ENCODE measurements around the gene SNORC.
A peak's percentile ranks its signal among the peaks of the same experiment; 100 is the strongest.
"Not testable (repeated sequence)": the region's sequence is repeated elsewhere in the genome, so short reads cannot be mapped to it uniquely, and the experiment has no call there.

The SNORC gene

DNA sequence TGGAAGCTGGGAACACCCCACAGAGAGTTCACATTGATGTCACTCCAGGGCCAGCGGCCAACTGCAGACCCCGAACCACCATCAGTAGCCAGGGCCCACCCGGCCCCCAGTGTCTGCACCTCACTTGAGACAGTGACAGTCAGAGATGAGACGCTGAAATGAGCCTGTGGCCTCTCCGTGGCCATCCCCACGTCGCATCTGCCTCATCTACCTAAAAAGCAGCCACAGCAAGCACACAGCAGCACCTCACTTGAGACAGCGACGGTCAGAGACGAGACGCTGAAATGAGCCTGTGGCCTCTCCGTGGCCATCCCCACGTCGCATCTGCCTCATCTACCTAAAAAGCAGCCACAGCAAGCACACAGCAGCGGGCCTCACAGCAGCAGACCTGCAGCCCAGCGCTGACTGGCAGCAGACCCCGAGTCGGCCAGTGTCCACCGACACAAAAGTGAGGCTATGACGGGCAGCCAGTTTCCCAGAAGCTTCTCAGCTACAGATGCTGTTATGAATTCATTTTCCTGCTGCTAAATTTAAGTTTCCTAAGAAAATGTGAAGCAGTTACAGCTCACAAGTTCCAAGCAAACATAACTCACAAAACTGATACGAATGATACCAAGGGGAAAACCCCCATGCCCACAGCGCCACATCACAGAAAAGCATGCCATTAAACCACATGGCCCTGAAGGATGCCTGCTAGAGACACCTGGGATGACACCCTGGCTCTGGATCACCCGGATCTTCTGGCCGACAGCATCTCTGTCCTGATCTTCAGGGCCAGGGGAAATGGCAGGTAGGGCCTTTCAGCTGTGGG is 27.7 kb downstream of the SNORC start:
- no peak for DNase-seq

DNA sequence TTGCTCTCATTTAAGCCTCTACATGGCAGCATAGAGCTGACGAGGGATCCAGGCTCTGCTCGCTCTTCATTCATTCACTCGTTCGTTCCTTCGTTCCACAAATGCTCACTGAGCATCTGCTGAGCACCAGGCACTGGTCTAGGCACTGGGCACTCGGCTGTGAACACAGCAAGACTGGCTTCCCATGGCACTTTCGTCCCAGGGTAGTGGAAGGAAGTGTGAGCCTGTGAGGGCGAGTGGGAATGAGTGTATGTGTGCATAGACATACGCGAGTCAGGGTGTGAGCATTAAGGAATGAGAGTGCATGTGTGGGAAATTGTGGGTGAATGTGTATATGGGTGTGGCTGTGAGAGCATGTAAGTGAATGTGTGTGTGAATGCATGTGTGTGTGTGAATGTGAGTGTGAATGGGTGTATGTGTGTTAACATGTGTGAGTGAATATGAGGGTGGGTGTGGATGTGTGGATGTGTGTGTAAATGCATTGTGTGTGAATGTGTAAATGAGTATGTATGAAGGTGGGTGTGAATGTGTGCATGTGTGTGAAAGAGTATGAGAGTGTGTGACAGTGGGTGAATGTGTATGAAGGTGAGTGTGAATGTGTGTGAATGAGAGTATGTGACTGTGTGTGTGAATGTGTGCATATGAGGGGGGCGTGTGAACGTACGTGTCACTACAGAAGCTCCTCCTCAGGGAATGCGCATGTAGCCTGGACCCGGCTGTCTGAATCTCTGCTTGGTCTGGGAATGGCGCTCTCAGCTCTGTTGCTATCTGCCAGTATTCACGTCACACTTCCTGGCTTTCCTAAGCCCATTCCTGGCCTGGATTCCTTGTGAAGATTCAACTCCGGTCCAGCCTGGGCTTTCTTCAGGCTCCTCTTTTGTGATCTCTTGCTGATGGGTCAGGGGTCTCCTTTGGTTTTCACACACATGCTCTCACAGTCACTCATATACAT is 28.8 kb downstream of the SNORC start:
- DNase-seq = peak; percentile 57

DNA sequence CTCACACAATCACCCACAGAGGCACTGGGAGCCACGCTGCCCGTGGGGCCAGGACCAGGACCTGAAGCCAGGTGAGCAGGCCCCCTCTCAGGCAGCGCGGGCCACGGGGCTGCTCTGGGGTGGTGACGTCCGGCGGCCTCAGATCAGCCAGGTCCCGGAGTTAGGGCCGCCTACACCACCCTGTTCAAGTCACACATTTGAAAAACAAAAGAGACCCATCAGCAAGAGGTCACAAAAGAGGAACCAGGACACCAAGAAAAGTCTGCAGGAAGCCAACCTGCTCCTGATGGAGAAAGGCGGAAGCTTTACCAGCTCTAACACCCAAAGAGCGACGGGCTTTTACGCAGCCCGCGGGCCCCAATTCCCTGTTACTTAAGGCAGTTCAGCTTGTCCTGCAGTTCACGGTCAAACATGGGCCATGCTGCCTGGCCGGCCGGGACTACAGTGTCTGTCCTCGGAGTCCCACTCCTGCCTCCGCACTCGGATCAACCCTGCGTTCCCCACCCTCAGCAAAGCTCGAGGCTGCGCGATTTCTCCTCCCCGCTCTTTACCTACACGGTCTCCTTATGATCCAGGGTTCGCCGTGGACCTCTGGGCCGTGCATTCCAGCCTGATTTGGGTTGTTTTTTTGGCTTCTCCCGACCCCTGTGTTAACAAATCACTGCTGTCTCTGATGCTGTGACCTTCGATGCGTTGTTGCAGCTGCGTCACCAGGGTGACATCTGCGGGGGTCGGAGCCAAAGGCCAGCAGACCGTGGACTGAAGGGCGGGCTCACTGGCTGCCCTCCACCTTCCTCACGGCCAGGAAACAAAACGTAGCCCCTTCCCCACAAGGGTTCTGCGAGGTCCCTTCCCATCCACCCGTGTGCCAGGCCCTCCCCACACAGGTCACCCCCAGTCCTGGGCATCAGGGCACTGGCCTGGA is 31.0 kb downstream of the SNORC start:
- no peak for DNase-seq

DNA sequence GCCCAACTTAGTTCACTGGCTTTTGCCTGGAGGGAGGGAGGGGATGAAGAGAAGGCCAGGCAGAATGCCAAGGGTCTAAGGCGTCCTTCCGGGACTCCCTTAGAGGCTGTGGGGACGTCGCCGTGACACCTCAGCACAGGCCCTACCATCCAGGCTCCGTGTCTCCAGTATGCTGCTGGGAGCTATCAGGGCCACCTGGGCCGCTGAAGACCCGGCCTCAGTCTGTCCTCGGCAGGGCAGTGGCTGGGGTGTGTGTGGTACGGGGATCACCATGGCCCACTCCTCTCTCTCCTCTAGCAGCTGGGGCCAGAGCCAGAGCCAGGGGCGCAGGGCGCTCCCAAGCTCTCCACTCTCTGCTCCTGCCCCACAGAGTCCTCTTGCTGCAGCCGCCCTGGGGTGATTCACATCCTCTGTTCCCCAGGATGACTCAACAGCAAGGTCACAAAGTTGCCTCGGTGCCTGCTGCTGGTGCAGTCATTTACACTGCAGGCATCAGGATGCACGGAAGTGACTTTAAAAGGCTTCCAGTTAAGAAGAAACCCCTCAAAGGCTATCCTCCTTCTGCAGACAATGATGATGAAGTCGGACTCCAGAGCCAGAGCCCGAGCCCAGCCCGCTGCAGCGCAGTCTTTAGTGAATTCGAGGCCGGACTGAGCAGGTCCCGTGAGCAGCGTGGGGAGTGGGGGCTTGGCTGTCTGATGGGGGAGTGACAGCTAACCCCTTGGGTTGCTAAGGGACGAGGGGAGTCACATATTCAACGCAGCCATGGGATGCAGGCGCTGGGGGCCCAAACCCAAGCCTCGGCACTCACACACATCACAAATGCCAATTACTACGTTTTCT is 31.9 kb downstream of the SNORC start:
- DNase-seq = peak; percentile 88

DNA sequence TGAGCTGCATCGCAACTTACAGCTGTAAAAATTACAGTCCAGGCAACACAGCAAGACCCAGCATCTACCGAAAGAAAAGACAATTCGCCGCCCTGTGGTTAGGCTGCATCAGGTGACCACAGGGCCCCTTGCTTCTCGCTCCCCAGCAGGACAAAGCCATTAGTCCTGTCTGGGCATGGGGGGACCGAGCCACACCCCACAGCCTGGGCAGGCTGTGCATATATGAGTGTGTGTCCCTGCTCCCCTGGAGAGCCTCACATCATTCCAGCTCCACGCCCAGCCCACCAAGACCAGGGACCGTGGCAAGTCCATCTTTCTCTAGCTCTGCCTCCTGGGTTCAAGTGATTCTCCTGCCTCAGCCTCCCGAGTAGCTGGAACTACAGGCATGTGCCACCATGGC is 33.9 kb downstream of the SNORC start:
- DNase-seq = no peak

DNA sequence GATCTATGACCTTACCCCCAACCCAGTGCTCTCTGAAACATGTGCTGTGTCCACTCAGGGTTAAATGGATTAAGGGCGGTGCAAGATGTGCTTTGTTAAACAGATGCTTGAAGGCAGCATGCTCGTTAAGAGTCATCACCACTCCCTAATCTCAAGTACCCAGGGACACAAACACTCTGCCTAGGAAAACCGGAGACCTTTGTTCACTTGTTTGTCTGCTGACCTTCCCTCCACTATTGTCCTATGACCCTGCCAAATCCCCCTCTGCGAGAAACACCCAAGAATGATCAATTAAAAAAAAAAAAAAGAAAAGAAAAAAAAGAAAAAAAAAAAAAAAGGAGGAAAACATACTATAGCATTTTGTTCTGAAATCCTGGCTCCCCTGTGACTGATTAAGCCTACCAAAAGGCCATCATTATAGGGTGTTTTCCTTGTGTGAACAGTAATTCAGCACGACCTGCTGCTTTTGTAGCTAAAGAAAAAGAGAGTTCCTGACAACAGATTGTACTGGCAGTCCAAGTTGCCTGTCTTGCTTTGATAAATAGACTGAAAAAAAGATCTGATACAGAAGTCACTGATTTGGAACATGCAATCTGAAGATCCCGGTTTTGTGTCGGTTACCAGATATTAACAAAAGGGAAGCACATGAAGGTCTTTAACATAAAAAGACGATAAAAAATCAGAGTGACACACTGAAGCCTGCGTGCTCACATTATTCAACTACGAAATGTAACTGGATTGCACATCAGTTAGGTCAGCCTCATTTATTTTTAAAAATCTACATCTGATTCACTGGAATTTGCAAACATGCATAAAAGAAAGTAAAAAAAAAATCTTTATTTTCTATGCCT is 37.0 kb downstream of the SNORC start:
- not testable (repeated sequence) for DNase-seq

DNA sequence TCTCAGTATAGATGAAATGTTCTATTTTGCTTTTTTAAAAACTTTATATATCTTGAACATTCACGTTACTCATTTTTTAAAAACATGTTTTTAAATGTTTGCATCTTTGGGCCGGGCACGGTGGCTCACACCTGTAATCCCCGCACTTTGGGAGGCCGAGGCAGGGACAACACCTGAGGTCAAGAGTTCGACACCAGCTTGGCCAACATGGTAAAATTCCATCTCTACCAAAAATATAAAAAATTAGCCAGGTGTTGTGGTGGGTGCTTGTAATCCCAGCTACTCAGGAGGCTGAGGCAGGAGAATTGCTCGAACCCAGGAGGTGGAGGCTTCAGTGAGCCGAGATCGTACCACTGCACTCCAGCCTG is 37.6 kb downstream of the SNORC start:
- DNase-seq = not testable (repeated sequence)

DNA sequence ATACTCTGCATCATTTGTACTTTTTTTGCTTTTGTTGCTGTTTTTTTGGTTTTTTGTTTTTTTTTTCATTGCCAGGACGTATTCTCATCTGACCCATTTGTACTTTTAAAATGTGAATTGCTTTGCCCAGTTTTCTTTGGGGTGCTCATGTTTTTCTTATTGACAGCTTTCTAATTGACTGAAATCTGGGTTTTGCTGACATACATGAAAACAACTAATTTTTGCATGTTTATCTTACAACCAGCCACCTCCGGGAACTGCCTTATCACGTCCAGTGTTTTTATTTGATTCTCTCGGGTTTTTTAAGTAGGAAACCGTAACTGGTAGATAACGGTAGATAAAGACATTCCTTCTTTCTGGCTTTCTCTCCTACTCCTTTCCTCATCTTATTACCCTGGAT is 38.6 kb downstream of the SNORC start:
- no peak for DNase-seq

DNA sequence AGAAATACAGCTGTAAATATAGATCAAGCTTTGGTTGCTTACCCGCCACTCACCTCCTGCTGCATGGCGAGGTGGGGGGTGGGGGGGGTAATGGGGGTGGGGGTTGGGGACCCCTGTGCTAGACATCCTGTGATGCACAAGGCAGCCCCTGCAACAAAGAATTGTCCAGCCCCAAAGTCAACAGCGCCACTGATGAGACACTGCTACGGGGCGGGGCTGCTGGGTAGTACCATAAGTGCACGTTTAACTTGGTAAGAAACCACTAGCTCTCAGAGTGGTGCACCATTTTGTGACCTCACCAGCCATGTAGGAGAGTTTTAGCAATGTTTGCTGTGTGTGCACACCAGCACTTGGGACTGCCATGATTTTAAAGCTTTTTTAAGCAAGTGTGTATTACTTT is 40.3 kb downstream of the SNORC start:
- DNase-seq = no peak

DNA sequence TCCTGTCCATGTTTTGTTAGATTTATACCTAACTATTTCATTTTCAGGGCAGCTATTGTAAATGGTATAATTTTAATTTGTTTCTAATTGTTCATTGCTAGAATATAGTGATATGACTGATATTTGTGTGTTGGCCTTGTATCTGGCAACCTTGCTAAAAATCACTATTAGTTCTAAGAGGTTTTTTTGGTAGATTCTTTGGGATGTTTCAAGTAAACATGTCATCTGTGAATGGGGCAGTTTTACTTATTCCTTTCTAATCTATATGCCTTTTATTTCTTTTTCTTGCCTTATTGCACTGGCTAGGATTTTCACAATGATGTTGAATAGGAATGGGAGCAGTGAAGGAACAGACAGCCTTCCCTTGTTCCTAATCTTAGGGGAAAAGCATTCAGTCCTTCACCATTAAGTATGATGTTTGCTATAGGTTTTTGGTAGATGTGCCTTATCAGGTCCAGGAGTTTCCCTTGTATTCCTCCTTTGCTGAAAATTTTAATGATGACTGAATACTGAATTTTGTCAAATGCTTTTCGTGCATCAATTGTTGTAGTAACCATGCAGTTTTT is 41.7 kb downstream of the SNORC start:
- no peak for DNase-seq

DNA sequence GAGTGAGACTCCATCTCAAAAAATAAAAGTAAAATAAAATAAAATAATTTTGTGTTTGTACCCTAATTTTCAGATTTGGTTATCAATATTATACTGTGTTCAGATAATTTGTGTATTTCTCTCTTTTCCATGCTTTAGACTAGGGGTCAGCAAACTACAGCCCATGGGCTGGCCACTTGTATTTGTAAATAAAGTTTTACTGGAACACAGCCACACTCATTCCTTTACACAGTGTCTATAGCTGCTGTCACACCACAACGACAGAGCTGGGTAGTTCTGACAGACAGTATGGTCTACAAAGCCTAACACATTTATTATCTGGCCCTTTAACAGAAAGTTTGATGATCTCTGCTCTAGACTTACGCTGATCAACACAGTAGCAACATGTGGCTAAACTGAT is 43.8 kb downstream of the SNORC start:
- no peak for DNase-seq

DNA sequence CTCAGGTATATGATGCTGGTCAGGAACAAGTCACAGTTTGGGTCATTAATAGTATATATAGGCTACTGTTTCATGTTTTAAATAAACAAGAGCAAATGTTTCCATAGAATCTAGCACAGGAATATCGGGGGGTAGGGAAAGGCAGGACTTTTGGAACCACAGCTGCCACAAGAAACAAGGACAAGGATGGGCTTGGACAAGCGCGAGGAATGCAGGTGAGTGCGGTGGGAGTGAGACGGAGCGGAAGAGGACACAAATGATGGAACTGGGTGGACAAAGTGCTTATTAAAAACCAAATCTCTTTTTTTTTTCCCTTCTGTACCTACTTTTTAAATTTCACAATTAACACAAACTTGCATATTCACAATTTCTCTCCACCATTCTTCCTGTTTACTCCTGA is 49.1 kb downstream of the SNORC start:
- DNase-seq = no peak

DNA sequence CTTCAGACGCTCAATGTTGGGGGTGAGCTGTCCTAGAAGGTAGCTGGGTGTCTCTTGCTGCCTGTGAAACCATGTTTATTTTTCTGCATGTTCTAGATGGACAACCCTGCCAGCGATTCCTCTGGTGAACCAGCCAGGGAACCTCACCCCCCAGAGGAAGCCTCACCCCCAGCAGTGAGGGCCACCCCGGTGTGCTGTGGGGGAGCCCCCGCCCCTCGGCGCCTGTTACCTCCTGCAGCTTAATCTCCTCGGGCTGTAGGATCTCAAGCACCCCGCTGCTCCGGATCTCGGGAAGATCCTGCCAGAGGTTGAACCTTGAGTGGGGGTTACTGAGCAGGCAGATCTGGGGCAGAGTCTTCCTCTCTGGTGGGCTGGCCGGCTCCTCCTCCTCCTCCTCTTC is 50.0 kb downstream of the SNORC start:
- no peak for DNase-seq

DNA sequence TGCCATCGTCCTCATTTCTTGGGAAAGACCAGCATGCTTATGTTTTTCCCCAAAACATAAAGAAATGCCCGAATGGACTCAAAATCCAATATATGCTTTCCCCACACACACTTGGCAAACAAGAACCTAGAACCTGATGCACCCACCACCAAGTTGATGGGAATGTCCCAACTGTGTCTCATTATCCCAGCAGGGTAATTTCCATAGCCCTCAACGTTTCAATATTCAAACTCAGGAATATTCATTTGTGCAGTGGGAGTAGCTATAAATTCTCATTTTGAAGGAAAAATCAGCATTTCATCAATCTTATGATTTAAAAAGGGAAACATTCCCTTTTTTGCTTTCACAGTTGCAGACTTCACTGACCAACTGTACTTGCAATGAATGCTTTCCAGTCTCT is 50.7 kb downstream of the SNORC start:
- DNase-seq = no peak

DNA sequence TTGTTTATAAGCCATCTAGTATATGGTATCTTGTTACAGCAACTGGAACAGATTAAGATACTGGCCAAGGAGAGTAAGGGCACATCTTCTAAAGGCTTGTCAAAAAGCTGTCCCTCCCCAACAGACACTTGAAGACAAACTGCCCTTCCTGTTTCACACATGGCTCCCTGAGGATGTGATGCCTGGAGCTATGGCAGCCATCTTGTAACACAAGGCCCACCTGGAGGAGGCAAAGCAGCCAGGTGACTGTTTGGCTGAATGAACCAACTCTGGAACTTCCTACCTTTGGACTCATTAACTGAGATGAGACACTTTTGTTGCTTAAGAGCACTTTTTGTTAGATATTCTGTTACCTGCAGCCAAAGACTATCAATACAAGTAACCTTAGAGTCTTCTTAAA is 54.4 kb downstream of the SNORC start:
- no peak for DNase-seq

DNA sequence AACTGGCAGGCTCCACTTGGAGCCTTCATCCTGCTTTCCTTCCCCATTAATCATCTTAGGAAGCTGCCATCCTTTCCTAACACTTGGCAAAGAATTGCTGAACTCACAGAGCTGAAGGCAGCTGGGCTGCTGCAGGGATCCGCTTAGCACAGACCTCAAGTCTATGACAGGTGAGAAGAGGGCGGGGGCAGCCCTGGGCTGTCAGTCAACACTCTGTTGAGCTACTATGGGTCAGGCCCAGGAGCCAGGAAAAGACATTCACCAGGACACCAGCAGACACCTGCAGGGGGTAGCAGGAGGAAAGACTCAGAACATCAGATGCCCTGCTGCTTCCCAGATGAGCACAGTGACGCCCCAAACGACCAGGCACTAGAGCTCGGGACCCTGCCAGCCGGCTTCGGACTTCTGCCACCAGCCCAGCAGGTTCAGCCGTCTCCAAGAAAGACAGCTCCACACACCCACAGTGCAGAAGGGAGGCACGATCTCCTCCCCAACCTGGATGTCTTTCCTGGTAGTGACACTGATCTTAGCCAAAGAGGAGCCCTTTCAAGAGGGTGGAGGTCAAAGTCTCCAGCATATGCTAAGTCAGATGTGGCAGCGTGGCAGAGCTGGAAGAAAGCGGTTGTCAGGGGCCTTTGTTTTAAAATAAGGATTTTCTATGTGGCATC is 55.2 kb downstream of the SNORC start:
- no peak for DNase-seq

DNA sequence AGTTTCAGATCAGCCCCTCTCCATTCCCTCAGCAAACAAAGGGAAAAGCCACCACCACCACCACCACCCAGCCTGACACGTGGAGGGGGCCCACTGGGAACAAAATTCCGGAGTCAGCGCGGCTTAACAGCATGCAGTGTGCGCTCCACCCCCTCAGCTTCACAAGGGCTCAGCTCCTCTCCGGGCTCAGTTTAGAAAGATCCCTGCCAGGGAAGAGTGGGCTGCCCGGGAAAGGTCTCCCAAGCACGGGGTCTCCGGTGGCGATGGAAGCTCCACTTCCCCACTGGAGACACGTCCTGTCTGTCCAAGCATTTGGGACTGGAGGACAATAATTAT is 55.7 kb downstream of the SNORC start:
- DNase-seq = no peak

DNA sequence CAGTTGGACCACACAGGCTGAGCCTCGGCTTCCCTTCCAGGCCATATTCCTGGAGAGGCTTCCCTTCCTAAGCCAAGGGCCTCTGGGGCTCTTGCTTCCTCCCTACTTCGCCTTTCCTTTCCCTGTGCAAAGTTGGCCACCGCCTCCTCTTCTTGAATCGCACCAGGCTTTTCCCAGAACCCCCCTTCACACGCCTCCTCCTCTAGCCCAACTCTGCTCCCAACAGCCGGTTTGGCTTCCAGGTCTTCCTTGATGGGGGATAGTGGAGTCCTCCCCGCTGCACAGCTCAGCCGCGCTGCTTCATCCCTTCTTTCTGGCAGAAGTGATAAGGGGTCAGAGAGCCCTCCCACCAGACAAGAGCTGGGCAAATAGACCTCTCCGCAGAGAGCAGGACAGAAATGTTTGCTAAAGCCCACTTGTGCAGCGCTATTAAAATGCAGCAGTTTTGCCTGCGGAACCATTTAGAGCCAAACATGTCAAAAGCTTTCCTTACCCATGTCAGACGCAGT is 56.4 kb downstream of the SNORC start:
- DNase-seq = no peak

DNA sequence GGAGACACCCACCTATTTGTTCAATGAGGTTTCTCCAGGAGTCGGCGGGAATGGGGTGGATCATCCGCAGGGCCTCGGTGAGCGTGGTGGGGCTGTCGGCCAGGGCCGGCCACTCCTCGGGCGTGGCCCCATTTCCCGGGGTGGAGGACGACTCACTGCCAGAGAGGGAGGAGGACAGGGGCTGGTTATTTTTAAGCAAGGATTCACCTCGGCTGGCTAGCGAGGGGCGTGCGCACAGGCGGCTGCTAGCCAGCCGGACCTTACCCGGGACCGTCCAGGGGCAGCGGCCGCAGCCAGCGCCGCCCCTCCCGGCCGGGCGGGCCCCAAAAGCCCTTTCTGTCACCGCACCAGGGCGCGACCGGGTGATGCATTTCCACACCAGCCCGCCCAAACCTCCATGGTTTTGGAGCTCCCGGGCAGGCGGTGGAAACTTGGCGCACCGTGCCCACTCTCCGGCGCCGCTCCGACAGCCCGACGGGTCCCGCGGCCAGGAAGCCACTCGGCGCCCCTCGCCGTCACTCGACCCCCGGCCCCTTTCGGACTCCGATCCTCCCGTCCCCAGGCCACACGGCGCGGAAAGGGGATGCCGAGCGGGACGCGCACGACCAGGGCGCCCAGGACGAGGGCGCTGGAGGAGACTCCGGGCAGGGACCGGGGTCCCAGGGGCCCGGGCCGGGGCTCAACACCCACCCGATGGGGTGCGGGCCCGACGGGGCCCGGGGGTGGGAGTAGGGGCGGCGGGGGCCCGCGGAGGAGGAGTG is 57.1 kb downstream of the SNORC start:
- no peak for DNase-seq
